ENCODE results near the gene CPZ. TPM values are rescaled to one million over a fixed set of nuclear protein-coding genes. Genes with fewer than 3 reads are reported as not detected.

The CPZ gene
- total RNA-seq, 3 donors from 2014 or later, result not detected

DNA sequence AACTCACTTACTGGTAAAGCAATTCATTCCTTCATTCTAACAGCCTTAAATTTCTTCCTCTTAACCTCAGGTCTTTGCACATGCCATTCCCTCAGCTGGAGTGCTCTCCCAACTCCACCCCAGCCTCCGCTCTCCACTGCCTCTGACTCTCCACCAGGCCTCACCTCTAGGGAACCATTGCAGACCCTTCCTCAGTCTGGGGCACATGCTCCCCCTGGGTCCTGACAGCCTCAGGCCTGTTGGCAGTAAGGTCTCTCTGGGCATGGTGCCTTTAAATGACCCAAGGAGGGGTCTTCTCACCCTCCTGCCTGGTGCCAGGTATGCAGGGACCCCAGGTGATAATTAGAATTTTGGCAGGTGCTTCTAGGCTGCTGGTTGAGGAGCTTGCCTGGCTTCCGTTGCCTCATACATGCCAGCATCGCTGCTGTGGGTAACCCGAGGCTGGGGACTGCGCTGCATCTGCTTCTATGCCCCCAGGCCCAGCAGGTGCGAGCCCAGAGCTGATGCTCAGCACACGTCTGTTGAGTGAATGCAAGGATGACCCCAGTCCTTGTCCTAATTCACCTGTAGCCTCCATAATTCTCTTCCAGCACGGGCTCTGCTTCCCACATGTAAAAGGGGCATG lies 39.9 kb upstream of the CPZ start:
- ATAC-seq, result no peak
- Mint-ChIP-seq H3K4me3 (no peak overlapping the region), H3K36me3 (ENCODE audit: insufficient read depth) (no peaks in the 10 kb centered on the region), H3K4me1 (ENCODE audit: low read depth) (no peaks in the 10 kb centered on the region), H3K27me3 (ENCODE audit: low read depth) (no peaks in the 10 kb centered on the region), H3K9me3 (no peaks in the 10 kb centered on the region)
- DNase-seq, result no peak

DNA sequence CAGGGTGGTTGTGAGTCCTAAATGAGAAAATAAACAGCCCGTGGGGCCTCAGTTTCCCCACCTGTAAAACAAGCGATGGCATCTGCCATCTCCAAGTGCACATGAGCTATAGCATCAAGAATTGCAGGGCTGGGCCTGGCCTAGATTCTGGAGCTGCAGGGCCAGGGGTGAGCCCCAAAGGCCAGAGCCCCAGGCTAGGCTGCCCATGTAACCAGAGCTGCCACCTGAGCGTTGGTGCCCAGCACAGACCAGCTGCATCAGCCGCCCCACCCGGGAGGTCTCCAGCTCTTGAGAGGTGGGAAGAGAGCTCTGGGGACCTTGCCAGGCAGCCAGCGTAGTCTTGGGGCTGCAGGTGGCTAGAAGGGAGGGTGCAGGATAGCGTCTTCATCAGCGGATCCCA lies 39.3 kb upstream of the CPZ start:
- ATAC-seq (no peak), DNase-seq (no peak)
- Mint-ChIP-seq H3K27me3 (ENCODE audit: low read depth) (no peaks in the 10 kb centered on the region), H3K4me3 (no peak overlapping the region), H3K4me1 (ENCODE audit: low read depth) (no peaks in the 10 kb centered on the region), H3K9me3 (no peaks in the 10 kb centered on the region), H3K36me3 (ENCODE audit: insufficient read depth) (no peaks in the 10 kb centered on the region)

DNA sequence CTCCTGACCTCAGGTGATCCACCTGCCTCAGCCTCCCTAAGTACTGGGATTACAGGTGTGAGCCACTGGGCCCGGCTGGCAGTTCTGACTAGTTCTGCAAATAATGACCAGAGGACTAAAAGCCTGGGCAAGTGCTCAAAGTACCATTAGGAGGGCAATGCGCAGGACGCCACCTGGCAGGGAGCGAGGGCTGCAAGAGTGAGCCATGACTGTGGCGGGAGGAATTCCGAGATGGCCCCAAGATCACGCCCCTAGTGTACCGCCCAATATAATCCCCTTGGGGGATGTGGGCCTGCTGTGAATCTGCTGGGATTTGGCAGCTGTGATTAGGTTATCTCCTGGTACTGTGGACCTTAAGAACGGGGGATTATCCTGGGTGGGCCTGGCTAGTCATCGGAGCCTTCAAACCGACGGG lies 38.6 kb upstream of the CPZ start:
- no peaks in the 10 kb centered on the region for H3K9me3 Mint-ChIP-seq
- no peak for ATAC-seq
- DNase-seq, result no peak
- H3K4me1 Mint-ChIP-seq (ENCODE audit: low read depth), result no peaks in the 10 kb centered on the region
- no peak overlapping the region for H3K4me3 Mint-ChIP-seq
- H3K27me3 Mint-ChIP-seq (ENCODE audit: low read depth), result no peaks in the 10 kb centered on the region
- no peaks in the 10 kb centered on the region for H3K36me3 Mint-ChIP-seq (ENCODE audit: insufficient read depth)

DNA sequence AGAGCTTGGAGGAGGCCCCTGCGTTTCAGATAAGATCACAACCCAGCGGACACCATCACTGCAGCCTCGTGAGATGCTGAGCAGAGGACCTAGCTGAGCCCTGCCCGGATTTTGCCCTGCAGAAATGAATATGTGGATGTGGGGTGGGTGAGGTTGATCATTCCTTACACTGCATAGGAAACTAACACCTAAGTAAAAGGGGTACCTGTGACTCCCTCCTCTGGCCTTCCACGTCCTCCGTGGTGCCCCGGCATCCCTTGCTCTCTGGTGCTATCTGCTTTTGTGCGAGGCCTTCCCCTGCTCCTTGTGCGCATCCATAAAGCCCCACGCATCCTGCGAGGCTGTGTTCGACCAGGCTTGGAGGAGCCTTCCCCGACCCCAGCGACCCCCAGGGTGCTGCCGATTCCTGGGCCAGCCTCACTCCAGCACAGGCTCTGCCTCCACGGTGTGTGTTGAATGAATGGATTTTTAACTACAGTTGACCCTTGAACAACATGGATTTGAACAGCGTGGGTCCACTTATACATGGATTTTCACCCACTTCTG lies 37.9 kb upstream of the CPZ start:
- ATAC-seq (no peak), DNase-seq (no peak)
- H3K9me3 Mint-ChIP-seq, result no peaks in the 10 kb centered on the region
- H3K4me1 Mint-ChIP-seq (ENCODE audit: low read depth), result no peaks in the 10 kb centered on the region
- H3K36me3 Mint-ChIP-seq (ENCODE audit: insufficient read depth), result no peaks in the 10 kb centered on the region
- no peak overlapping the region for H3K4me3 Mint-ChIP-seq
- H3K27me3 Mint-ChIP-seq (ENCODE audit: low read depth), result no peaks in the 10 kb centered on the region

DNA sequence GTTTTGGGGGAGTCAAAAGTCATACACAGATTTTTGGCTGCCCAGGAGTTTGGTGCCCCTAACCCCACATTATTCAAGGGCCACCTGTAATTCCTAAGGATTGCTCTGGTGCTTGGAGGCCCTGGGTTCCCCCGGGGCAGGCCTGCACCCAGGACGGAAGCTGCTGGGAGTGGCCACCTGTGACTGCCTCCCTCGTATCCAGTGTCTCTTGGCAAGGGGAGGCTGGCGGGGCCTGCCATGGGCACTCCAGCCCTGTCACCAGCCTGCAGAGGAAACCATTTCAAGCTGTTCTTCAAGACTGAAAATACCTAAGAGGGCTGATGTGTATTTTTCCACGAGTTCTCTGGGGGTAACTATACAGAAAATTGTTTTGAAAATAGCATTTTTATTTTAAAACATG lies 36.8 kb upstream of the CPZ start:
- H3K4me3 Mint-ChIP-seq, result no peak overlapping the region
- ATAC-seq (no peak), DNase-seq (no peak)
- H3K36me3 Mint-ChIP-seq (ENCODE audit: insufficient read depth), result no peaks in the 10 kb centered on the region
- H3K9me3 Mint-ChIP-seq, result no peaks in the 10 kb centered on the region
- H3K27me3 Mint-ChIP-seq (ENCODE audit: low read depth), result no peaks in the 10 kb centered on the region
- no peaks in the 10 kb centered on the region for H3K4me1 Mint-ChIP-seq (ENCODE audit: low read depth)

DNA sequence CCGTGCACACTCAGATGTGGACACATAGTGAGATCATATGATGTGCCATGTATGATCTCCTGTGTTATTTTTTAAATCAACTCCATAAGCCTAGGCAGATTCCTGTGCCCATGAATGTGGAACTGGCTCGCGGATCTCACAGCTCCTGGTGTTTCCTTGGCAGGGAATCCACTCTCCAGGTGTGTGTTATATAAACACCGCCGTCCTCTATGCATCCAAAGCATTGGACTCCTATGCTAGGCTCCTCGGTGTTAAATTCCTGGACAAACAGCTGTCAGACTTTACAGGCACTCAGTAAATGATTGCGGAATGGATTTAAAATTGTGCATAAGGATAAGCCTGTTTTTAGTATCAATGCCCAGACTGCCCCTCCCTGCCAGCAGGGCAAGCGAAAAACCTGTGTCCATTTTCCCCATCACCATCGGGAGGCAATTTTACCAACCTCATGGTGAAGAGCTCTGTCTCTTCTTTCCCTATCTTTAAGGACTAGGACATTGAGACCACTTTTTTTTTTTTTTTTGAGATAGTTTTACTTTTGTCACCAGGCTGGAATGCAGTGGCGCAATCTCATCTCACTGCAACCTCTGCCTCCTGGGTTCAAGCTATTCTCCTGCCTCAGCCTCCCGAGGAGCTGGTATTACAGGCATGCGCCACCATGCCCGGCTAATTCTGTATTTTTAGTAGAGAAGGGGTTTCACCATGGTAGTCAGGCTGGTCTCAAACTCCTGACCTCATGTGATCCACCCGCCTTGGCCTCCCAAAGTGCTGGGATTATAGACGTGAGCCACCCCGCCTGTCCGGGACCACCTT lies 36.0 kb upstream of the CPZ start:
- no peak for DNase-seq
- H3K9me3 Mint-ChIP-seq, result no peaks in the 10 kb centered on the region
- H3K4me3 Mint-ChIP-seq, result no peak overlapping the region
- no peaks in the 10 kb centered on the region for H3K36me3 Mint-ChIP-seq (ENCODE audit: insufficient read depth)
- no peak for ATAC-seq
- no peaks in the 10 kb centered on the region for H3K27me3 Mint-ChIP-seq (ENCODE audit: low read depth)
- H3K4me1 Mint-ChIP-seq (ENCODE audit: low read depth), result no peaks in the 10 kb centered on the region

DNA sequence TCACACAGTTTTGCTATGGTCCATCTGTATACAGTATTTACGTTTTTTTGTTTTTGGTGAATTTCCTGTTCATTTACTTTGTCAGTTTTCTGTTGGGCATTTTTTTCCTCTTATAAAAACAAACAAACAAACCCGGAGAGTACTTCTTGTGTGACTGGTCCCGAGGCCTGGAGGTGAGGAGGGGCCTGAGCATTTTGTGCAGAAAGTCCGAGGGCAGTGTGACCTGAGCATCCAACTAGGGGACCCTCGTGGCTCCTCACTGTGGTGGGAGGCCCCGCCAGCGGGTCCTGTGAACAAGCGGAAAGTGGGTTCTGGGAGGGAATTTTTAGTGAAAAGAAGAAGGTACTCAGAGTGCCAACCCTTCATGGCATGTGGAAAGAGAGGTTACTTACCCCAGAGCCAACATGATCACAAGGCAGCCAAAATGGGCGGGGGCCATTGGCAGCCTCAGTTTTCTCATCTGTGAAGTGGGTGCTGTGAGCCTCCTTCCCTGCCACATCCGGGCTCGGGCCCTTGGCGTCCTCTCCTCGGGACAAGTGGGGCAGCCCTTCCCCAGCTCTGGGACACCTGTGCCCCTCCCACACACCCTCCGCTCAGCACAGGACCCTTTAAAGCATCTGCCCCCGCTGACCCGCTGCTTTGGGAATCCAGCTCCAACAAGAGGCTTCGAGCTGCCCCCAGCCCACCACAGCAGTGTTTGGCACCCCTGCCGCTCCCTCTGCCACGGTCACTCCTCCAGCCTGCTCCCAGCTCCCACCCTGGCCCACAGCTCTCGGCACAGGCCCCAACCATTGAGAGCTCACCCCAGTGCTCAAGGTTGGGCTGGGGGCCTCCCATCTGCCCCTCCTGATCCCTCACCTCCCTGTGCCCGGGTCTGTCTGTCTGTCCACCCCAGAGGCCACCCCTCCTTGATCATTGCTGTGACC lies 35.2 kb upstream of the CPZ start:
- no peak overlapping the region for H3K4me3 Mint-ChIP-seq
- ATAC-seq, result no peak
- DNase-seq, result no peak
- no peaks in the 10 kb centered on the region for H3K36me3 Mint-ChIP-seq (ENCODE audit: insufficient read depth)
- H3K9me3 Mint-ChIP-seq, result no peaks in the 10 kb centered on the region
- H3K4me1 Mint-ChIP-seq (ENCODE audit: low read depth), result no peaks in the 10 kb centered on the region
- no peaks in the 10 kb centered on the region for H3K27me3 Mint-ChIP-seq (ENCODE audit: low read depth)

DNA sequence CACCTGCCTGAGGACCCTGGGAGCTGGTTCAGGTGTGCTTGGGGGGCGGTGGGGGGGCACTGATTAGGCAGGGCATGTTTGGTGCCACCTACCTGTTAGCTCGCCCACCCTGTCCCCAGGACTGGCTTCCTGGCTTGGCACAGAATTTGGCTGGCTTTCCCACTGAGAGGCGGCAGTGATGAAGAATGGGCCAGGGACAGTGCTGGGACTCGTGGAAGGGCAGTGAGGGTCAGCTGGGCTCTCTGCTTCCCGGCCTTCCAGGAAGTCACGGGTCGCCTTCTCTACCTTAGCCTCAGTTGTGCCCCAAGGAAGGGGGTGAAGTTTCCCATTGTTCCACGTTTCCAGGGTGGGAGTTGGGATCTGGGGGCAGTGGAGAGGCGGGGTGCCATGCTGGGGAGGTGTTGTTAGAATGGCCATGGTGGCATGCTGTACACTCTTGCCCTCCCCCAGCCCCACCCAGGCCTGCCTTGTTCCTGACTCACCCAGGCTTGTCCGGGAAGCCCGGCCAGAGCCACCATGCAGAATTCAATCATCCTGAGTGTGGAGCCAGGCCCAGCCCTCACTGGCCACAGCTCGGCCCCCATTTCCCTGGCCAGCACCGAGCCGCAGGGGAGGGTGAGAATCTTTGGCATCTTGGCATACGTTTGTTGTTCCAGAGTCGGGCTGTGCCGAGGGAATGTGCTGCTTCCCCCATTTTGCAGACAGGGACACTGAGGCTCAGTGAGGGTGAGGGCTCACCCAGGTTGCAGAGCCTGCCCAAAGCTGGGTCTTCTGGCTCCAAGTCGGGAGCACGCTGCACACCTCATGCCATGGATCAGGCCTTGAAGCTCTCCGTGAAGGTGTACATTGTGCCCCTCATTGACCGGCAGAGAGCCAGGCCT lies 34.2 kb upstream of the CPZ start:
- ATAC-seq, result no peak
- Mint-ChIP-seq H3K4me1 (ENCODE audit: low read depth) (no peaks in the 10 kb centered on the region), H3K4me3 (no peak overlapping the region), H3K36me3 (ENCODE audit: insufficient read depth) (no peaks in the 10 kb centered on the region), H3K27me3 (ENCODE audit: low read depth) (no peaks in the 10 kb centered on the region), H3K9me3 (no peaks in the 10 kb centered on the region)
- no peak for DNase-seq

DNA sequence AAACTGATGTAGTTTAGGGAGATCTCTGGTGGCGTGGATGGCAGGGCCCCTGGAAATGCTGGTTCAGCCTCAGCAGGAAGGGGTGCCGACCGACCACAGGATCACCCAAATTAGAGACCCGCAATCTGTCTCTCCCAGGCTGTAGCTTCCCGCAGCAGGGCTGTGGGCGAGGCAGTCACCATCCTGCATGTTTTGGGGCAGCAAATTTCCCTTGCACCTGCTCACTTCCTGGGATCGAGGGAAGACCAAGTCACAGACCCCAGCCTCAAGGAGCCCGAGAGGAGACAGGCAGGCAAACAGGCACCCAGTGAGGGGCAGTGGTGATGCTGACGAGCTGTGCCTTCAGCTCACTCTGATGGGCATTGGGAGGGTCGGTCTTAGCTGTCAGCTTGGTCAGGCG lies 33.6 kb upstream of the CPZ start:
- Mint-ChIP-seq H3K4me3 (no peak overlapping the region), H3K9me3 (no peaks in the 10 kb centered on the region), H3K27me3 (ENCODE audit: low read depth) (no peaks in the 10 kb centered on the region), H3K36me3 (ENCODE audit: insufficient read depth) (no peaks in the 10 kb centered on the region), H3K4me1 (ENCODE audit: low read depth) (no peaks in the 10 kb centered on the region)
- DNase-seq (no peak), ATAC-seq (no peak)

DNA sequence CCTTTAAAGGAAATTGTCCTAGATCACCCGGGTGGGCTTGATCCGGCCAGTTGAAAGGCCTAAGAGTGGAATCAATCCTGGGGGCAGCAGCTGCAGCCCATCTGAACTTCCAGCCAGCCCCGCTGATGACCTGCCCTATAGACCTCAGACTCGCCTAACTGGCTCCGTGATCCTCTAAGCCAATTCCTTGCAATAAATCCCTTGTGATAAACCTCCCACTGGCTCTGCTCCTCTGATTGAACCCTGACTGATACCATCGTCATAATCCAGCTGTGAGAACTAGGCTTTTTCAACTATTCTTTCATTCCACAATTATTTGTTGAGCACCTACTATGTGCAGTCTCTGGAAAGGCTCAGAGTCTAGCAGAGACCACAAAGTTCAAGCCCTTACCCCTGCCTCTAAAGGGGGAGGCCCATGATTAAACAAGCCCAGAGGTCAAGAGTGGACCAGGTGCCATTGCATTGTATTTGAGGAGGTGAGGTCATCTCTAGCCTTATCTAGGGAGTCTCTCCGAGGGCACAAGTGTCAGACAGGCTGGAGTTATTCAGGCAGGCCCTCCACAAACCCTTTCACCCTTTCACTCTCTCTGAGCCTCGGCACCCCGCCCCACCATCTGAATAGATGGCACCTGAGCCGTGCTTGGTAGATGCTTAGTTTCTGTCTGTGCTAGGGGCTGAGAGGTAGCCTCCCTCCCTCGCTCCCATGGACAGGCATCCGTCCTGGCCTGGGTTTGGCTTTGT lies 32.9 kb upstream of the CPZ start:
- DNase-seq (no peak), ATAC-seq (no peak)
- Mint-ChIP-seq H3K36me3 (ENCODE audit: insufficient read depth) (no peaks in the 10 kb centered on the region), H3K9me3 (no peaks in the 10 kb centered on the region), H3K4me1 (ENCODE audit: low read depth) (no peaks in the 10 kb centered on the region), H3K27me3 (ENCODE audit: low read depth) (no peaks in the 10 kb centered on the region), H3K4me3 (no peak overlapping the region)

DNA sequence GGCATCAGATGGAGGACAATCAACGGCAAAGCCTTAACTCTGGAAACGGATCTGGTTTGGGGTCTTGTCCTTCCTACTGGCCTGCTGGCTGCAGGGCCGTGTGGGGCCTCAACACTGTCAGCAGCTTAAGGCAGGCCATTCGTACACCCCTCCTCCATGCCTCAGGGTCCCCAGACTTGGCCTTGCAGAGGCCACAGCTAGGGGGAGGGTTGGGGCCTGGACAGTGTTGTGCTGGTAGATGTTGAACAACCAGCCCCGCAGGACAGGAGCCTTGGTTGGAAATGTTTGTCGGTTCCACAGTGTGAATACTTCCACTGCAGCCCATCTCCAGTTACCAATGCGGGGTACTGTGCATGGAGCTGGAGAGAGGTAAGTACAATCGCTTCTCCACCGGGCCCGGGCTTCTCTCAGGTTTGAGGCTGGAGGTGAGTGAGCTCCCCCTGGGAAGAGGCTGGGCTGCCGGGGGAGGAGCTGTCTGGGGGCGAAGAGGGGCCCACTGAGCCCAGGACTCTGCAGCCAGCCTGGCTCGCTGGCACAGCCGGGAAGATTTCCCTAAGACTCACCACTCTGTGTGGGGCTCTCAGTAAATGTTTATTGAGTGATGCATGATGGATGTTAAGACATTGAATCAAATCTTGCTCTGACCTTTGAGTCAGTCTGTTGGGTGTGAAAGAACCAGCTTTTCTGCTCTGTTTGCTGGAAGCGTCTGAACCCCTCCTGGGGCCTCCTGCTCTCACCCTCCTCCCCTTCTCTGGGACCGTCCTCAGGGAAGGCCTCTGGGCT lies 32.1 kb upstream of the CPZ start:
- no peaks in the 10 kb centered on the region for H3K9me3 Mint-ChIP-seq
- H3K4me1 Mint-ChIP-seq (ENCODE audit: low read depth), result no peaks in the 10 kb centered on the region
- H3K27me3 Mint-ChIP-seq (ENCODE audit: low read depth), result no peaks in the 10 kb centered on the region
- ATAC-seq, result no peak
- no peak overlapping the region for H3K4me3 Mint-ChIP-seq
- no peaks in the 10 kb centered on the region for H3K36me3 Mint-ChIP-seq (ENCODE audit: insufficient read depth)
- no peak for DNase-seq

DNA sequence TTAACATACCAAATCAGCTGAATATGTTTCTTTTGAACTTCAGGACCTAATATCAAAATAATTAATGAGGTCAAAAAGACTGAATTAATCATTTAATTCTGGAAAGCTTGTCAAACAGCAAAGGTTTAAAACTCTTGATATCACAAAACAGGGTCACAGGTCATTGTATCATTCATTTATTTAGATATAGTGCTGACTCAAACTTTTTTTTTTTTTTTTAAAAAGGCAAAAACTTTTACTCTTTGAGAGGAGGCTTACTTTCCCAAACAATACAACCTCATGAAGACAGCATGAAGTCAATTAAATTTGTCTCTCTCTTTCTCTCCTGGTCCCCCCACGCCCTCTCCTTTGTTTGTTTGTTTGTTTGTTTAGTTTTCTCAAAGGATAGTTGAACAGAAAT lies 28.0 kb upstream of the CPZ start:
- H3K9me3 Mint-ChIP-seq, result no peaks in the 10 kb centered on the region
- H3K36me3 Mint-ChIP-seq (ENCODE audit: insufficient read depth), result no peaks in the 10 kb centered on the region
- ATAC-seq (no peak), DNase-seq (no peak)
- peaks cover 3% of the 10 kb centered on the region for H3K27me3 Mint-ChIP-seq (ENCODE audit: low read depth)
- no peaks in the 10 kb centered on the region for H3K4me1 Mint-ChIP-seq (ENCODE audit: low read depth)
- H3K4me3 Mint-ChIP-seq, result no peak overlapping the region
